Spinal cord (tissue), 10 donors: ENCODE results near the gene NT5DC3. TPM values are rescaled to one million over a fixed set of nuclear protein-coding genes. Genes with fewer than 3 reads are reported as not detected.

Experiments
- DNase-seq, 6 donors: peaks; one replicate each; pipeline versions ENCODE4 v3.0.0 to v3.0.0-alpha.2; 2013 to 2015; ENCODE audit warnings: low spot score in 6 of 6, low read depth in 4 of 6
- H3K27ac ChIP-seq: one replicate; pipeline ENCODE4 v1.5.1; 2013; ENCODE audit warnings: low read depth, low read length, control low read depth
- H3K27me3 ChIP-seq: one replicate; pipeline ENCODE4 v1.6.1; 2013; ENCODE audit warnings: low read length; ENCODE audit not compliant: control insufficient read depth, insufficient read depth
- H3K36me3 ChIP-seq: one replicate; pipeline ENCODE4 v1.6.1; 2013; ENCODE audit warnings: low read length; ENCODE audit not compliant: control insufficient read depth, insufficient read depth
- H3K4me1 ChIP-seq: one replicate; pipeline ENCODE4 v1.6.1; 2013; ENCODE audit warnings: low read length; ENCODE audit not compliant: control insufficient read depth, insufficient read depth
- H3K4me3 ChIP-seq: one replicate; pipeline ENCODE4 v1.5.1; 2013; ENCODE audit warnings: low read depth, low read length, control low read depth
- H3K9me3 ChIP-seq: one replicate; pipeline ENCODE4 v1.6.1; 2013; ENCODE audit warnings: low read length; ENCODE audit not compliant: control insufficient read depth, insufficient read depth
- WGBS: methylation state at CpG from one replicate; pipeline ENCODE4 v1.1.5; 2013; ENCODE audit warnings: missing lambda C conversion rate; ENCODE audit not compliant: insufficient coverage; 5-methylcytosine and 5-hydroxymethylcytosine counted together
- polyA plus RNA-seq, 2 donors: library from polyadenylated mRNA; unstranded; fragments of 120-200 nt; gene quantifications; one replicate each; pipeline ENCODE4 v1.2.1, GENCODE V29; 2013; ENCODE audit not compliant: insufficient read length in 2 of 2
- total RNA-seq, 2 donors: library from RNA; depleted of rRNA in 1 of 2; stranded (reverse); fragments of 120-200 nt in 1 of 2; fragments of >200 nt in 1 of 2; gene quantifications; one replicate each; pipeline versions ENCODE4 v1.2.3 to v1.2.4, GENCODE V29; 2013 to 2014
- donor health status: healthy.

Gene NT5DC3
- total and polyA plus RNA-seq, 4 donors, result 13.9 to 23.2 (median 18.6) TPM

- Histone ChIP-seq H3K27me3 (no peaks in the 10 kb centered on the region), H3K36me3 (no peaks in the 10 kb centered on the region), H3K9me3 (no peaks in the 10 kb centered on the region), H3K4me1 (peaks cover 7% of the 10 kb centered on the region), H3K4me3 (no peak overlapping the region), H3K27ac (no peak overlapping the region)
- peak in 1 of 6 donors; percentile 50 for DNase-seq
- 58% methylated on average over 2 of the region's 3 CpGs for WGBS
Observed at GRCh38 chr12:103834942-103835341, 6.1 kb downstream of the NT5DC3 start.

- Histone ChIP-seq H3K4me3 (no peak overlapping the region), H3K4me1 (peaks cover 3% of the 10 kb centered on the region), H3K27ac (no peak overlapping the region), H3K36me3 (no peaks in the 10 kb centered on the region), H3K9me3 (no peaks in the 10 kb centered on the region), H3K27me3 (no peaks in the 10 kb centered on the region)
- no peak for DNase-seq
- WGBS, result no CpG with 5 or more reads among the region's 2 CpGs
Observed at GRCh38 chr12:103833891-103834290, 7.1 kb downstream of the NT5DC3 start.

- Histone ChIP-seq H3K27ac (no peak overlapping the region), H3K36me3 (no peaks in the 10 kb centered on the region), H3K27me3 (no peaks in the 10 kb centered on the region), H3K9me3 (no peaks in the 10 kb centered on the region), H3K4me3 (no peak overlapping the region), H3K4me1 (peaks cover 3% of the 10 kb centered on the region)
- DNase-seq, result no peak
- WGBS, result 82% methylated on average over 1 of the region's 6 CpGs
Observed at GRCh38 chr12:103833095-103833775, 7.8 kb downstream of the NT5DC3 start.

DNA sequence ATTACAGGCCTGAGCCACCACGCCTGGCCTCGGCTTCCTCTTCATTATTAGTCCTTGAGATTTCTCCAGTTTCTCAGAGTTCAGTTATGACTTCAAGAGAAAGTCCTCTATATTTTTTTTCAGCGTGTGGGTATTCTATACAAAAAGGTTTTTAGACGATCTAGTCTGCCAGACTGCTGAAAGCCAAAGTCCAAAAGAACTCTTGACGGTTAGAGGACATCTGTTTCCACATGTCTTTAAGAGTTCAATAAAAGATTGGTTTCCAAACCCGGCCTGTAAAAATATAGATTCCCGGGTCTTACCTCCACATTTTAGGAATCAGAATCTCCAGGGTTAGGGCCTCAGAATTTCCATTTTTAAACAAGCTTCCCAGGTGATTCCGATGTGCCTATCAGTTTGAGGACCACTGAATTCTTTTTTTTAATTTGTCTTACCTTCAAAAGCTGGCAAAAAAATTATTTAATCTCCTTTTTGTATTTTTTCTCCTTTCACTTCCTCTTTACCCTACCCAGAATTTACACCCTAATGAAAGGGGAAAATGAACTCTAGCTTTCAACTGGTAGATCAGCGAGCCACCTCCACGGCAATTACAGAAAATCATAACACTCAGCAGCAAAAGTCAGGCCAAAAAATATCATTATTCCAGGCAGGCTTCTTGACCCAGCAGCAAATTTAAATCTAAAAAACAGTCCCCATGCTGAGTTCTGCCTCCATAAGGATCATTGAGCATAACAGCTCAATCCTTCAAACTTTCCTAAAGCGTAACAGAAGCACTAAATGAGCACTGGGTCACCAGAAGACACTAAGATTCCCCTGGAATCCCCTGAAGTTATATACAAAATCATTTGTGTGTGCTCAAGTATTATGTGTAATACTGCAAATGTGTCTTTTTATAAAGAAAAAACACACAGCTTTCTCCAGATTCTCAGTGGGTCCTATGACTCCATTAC is 8.7 kb downstream of the NT5DC3 start:
- DNase-seq, result peak in 1 of 6 donors; percentile 87
- Histone ChIP-seq H3K9me3 (no peaks in the 10 kb centered on the region), H3K27ac (no peak overlapping the region), H3K4me3 (no peak overlapping the region), H3K36me3 (no peaks in the 10 kb centered on the region), H3K27me3 (no peaks in the 10 kb centered on the region), H3K4me1 (peaks cover 3% of the 10 kb centered on the region)
- 85% methylated on average over 5 of the region's 11 CpGs for WGBS

DNA sequence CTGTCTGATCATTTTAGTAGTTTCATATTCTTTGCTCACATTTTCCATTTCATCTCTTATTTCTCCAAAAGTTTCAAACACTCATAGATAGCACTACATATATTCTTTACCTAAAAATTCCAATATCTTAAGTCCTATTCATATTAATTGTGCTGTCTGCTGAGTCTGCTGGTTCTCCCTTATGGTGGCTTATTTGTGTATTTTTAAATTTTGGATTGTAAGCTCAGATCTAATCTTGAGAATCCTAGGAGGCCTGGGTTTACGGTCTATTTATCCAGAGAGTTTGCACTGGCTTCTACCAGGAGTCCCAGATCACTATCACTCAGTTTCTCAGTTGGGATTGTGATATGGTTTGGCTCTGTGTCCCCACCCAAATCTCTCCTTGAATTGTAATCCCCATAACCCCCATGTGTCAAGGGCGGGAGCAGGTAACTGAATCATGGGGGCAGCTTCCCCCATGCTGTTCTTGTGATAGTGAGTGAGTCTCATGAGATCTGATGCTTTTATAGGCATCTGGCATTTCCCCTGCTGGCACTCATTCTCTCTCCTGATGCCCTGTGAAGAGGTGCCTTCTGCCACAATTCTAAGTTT is 10.2 kb downstream of the NT5DC3 start:
- Histone ChIP-seq H3K4me1 (peaks cover 3% of the 10 kb centered on the region), H3K36me3 (no peaks in the 10 kb centered on the region), H3K4me3 (no peak overlapping the region), H3K9me3 (no peaks in the 10 kb centered on the region), H3K27ac (no peak overlapping the region), H3K27me3 (no peaks in the 10 kb centered on the region)
- no CpG with 5 or more reads among the region's 2 CpGs for WGBS
- no peak for DNase-seq

DNA sequence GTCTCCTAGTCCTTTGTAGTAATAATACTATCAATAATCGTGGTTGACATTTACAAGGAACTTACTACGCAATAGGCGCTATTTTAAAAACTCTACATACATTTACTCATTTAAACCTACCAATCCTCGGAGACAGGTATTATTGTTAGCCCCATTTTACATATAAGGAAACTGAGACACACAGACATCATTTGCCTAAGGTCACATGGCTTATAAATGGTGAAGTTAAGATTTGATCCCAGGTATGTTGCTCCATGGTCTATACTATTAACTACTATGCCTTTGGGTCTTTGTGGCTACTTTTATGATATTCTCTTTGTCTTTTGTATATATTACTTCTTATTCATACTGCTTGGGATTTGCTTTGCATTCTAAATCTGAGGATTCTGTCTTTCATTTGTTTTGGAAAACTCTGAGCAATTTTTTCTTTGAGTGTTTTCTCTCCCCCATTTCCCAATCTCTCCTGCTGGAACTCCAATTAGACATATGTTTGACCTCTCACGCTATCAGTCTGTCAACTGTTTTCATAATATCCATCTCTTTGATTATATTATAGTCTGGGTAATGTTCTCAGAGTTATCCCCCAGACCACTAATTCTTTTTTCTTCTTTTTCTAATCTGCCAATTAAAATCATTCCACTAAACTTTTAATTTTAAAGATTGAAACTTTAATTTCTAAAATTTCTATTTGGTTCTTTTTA is 10.9 kb downstream of the NT5DC3 start:
- Histone ChIP-seq H3K4me1 (peaks cover 3% of the 10 kb centered on the region), H3K4me3 (no peak overlapping the region), H3K9me3 (no peaks in the 10 kb centered on the region), H3K27me3 (no peaks in the 10 kb centered on the region), H3K36me3 (no peaks in the 10 kb centered on the region), H3K27ac (no peak overlapping the region)
- DNase-seq, result no peak
- WGBS, result 100% methylated on average over 1 of the region's 5 CpGs

DNA sequence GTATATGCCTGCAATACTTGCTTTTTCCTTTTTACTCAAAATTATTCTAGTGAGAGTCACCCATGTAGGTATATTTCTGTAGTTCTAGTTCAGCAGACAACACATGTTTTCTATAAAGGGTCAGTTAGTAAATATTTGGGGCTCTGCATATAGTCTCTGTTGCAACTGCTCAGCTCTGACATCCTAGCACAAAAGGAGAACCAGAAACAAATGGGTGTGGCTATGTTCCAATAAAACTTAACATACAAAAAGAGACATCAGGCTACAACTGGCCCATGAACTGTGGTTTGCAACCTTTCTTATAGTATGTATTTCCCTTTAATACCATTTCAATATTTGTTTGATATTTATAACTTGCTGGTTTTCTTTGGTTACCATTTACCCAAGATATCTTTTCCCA is 11.9 kb downstream of the NT5DC3 start:
- no peak overlapping the region for H3K27ac ChIP-seq
- H3K4me3 ChIP-seq, result no peak overlapping the region
- H3K4me1 ChIP-seq, result peaks cover 3% of the 10 kb centered on the region
- no peak for DNase-seq
- H3K9me3 ChIP-seq, result no peaks in the 10 kb centered on the region
- no peaks in the 10 kb centered on the region for H3K36me3 ChIP-seq
- H3K27me3 ChIP-seq, result no peaks in the 10 kb centered on the region

DNA sequence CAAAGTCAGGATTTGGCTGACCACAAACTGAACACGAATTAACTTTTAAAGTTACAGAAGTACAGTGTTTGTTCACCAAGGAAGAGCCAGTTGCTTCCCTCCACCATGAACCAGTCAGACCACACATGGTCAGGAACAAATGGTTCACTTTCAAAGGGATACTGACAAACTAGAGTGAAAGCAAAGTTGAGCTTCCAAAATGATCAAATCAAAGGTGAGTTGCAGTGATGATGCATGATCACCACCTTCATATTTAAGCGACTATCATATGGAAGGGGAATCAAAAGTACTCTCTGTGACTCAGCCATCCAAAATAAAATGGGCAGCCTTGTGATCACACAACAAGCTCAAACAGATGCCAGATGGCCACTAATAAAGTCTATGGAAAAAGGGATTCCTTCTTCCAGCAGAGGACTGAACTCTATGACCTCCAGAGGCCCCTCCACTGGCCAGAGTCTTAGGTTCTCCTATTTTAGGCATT is 13.1 kb downstream of the NT5DC3 start:
- no peak overlapping the region for H3K27ac ChIP-seq
- DNase-seq, result no peak
- H3K9me3 ChIP-seq, result no peaks in the 10 kb centered on the region
- no peak overlapping the region for H3K4me3 ChIP-seq
- 80% methylated on average over 1 of the region's 2 CpGs for whole genome bisulfite sequencing
- H3K4me1 ChIP-seq, result no peaks in the 10 kb centered on the region
- H3K27me3 ChIP-seq, result no peaks in the 10 kb centered on the region
- no peaks in the 10 kb centered on the region for H3K36me3 ChIP-seq

- WGBS, result no CpG with 5 or more reads among the region's 3 CpGs
- H3K4me1 ChIP-seq, result peaks cover 6% of the 10 kb centered on the region
- no peaks in the 10 kb centered on the region for H3K27me3 ChIP-seq
- no peak overlapping the region for H3K4me3 ChIP-seq
- DNase-seq, result peak in 1 of 6 donors; percentile 81
- no peak overlapping the region for H3K27ac ChIP-seq
- no peaks in the 10 kb centered on the region for H3K36me3 ChIP-seq
- H3K9me3 ChIP-seq, result no peaks in the 10 kb centered on the region
Observed at GRCh38 chr12:103824845-103825244, 16.2 kb downstream of the NT5DC3 start.
